ENCODE measurements around the gene FN3K. TPM values are rescaled to one million over a fixed set of nuclear protein-coding genes. Genes with fewer than 3 reads are reported as not detected.

Gene FN3K
- total and polyA plus RNA-seq, 2 of the 13 experiments (the other 11 are each of a cell fraction or from before 2014, with no cell fraction given), result 3.5 to 12.2 TPM

GRCh38 chr17:82751571-82752370 lies 16.4 kb downstream of the FN3K start, which contains the start of gene TBCD (continued):
- no peak for TF ChIP-seq DPF2 (CRISPR knock-in tag; IDR thresholded peaks at IDR 0.05; ENCODE audit: borderline replicate concordance, low read depth)
- TF ChIP-seq ZBTB7B (CRISPR knock-in tag; IDR thresholded peaks at IDR 0.05), result peak; percentile 46; the same call in 1 of the 2 replicates
- TF ChIP-seq AHDC1 (CRISPR knock-in tag; IDR thresholded peaks at IDR 0.05; ENCODE audit: borderline replicate concordance), result no peak
- peak; percentile 98; the same call in 1 of the 2 replicates for TF ChIP-seq ZNF713 (CRISPR knock-in tag; IDR thresholded peaks at IDR 0.05)
- no peak for TF ChIP-seq ATRX (CRISPR knock-in tag; IDR thresholded peaks at IDR 0.05; ENCODE audit: borderline replicate concordance)
- TF ChIP-seq ZUFSP (CRISPR knock-in tag; IDR thresholded peaks at IDR 0.05; ENCODE audit: borderline replicate concordance), result no peak
- no peak for TF ChIP-seq ZNF280D (CRISPR knock-in tag; IDR thresholded peaks at IDR 0.05)
- peak; percentile 56; the same call in 1 of the 2 replicates for TF ChIP-seq LBX2 (CRISPR knock-in tag; IDR thresholded peaks at IDR 0.05; ENCODE audit: borderline replicate concordance)
- no peak for TF ChIP-seq ZNF570 (CRISPR knock-in tag; IDR thresholded peaks at IDR 0.05; ENCODE audit: borderline replicate concordance)
- peak; percentile 55; the same call in 1 of the 2 replicates for TF ChIP-seq TAF1 (CRISPR knock-in tag; IDR thresholded peaks at IDR 0.05)
- peak; percentile 92; the same call in 1 of the 2 replicates for TF ChIP-seq ZNF761 (CRISPR knock-in tag; conservative IDR thresholded peaks at IDR 0.05)
- peak; percentile 63 for TF ChIP-seq ELF1 (CRISPR knock-in tag; IDR thresholded peaks at IDR 0.05)
- TF ChIP-seq TFDP2 (CRISPR knock-in tag; IDR thresholded peaks at IDR 0.05), result peak; percentile 97
- TF ChIP-seq ZFAT (CRISPR knock-in tag; conservative IDR thresholded peaks at IDR 0.05), result 0 out of 2 replicates have a peak, but pooled peaks have one; percentile 50
- TF ChIP-seq ZBTB38 (CRISPR knock-in tag; IDR thresholded peaks at IDR 0.05), result peak; percentile 94
